GM18502 (cell line): ENCODE measurements around the gene FUZ.
"Not testable (repeated sequence)": the region's sequence is repeated elsewhere in the genome, so short reads cannot be mapped to it uniquely, and the experiment has no call there.

Experiments
- ATAC-seq: cut with Tn5 transposase; IDR thresholded peaks from one replicate; pipeline ENCODE4 v1.9.1; 2021; ENCODE audit warnings: mild to moderate bottlenecking; ENCODE audit not compliant: unreplicated experiment, poor library complexity

The FUZ gene

GRCh38 chr19:49836176-49837008 lies 23.3 kb upstream of the FUZ start:
- ATAC-seq, result no peak

- ATAC-seq, result no peak
Observed at GRCh38 chr19:49835562-49835961, 22.5 kb upstream of the FUZ start.

- no peak for ATAC-seq
Observed at GRCh38 chr19:49833599-49833998, 20.5 kb upstream of the FUZ start.

- ATAC-seq, result no peak
Observed at GRCh38 chr19:49832556-49832955, 19.5 kb upstream of the FUZ start.

- ATAC-seq, result no peak
Observed at GRCh38 chr19:49831592-49831991, 18.5 kb upstream of the FUZ start.

- ATAC-seq, result no peak
Observed at GRCh38 chr19:49830766-49831165, 17.7 kb upstream of the FUZ start.

- ATAC-seq, result no peak
Observed at GRCh38 chr19:49829721-49830120, 16.6 kb upstream of the FUZ start.

GRCh38 chr19:49829200-49829599 lies 16.1 kb upstream of the FUZ start:
- no peak for ATAC-seq

- no peak for ATAC-seq
Observed at GRCh38 chr19:49827034-49827433, 13.9 kb upstream of the FUZ start.

GRCh38 chr19:49824662-49825061 lies 11.6 kb upstream of the FUZ start:
- no peak for ATAC-seq

GRCh38 chr19:49823472-49823871 lies 10.4 kb upstream of the FUZ start:
- ATAC-seq, result no peak

- ATAC-seq, result no peak
Observed at GRCh38 chr19:49820125-49820524, 7.0 kb upstream of the FUZ start.

GRCh38 chr19:49819452-49820115 lies 6.5 kb upstream of the FUZ start:
- ATAC-seq, result not testable (repeated sequence)

- peak; percentile 3 for ATAC-seq
Observed at GRCh38 chr19:49818649-49819370, 5.7 kb upstream of the FUZ start.

- peak; percentile 70 for ATAC-seq
Observed at GRCh38 chr19:49817964-49818648, 5.0 kb upstream of the FUZ start, which contains the start of gene MED25. MED25 (plus strand) TSS chr19:49818289; CDS start chr19:49818342, 53 bp downstream.

GRCh38 chr19:49816590-49816989 lies 3.5 kb upstream of the FUZ start:
- no peak for ATAC-seq

GRCh38 chr19:49814010-49814409 lies 918 bp upstream of the FUZ start:
- no peak for ATAC-seq

- no peak for ATAC-seq
Observed at GRCh38 chr19:49812452-49812996, 568 bp downstream of the FUZ start.

GRCh38 chr19:49811328-49811727 lies 1.8 kb downstream of the FUZ start:
- no peak for ATAC-seq

- no peak for ATAC-seq
Observed at GRCh38 chr19:49809941-49810389, 3.1 kb downstream of the FUZ start.
